ENCODE results near the gene SULT2A1.
"Not testable (repeated sequence)": the region's sequence is repeated elsewhere in the genome, so short reads cannot be mapped to it uniquely, and the experiment has no call there.

SULT2A1 gene

GRCh38 chr19:47860602-47861297 lies 25.4 kb downstream of the SULT2A1 start:
- in situ Hi-C loops (cut with MboI; ENCODE audit: low sequenced_read_pairs), result no loop called here

- in situ Hi-C loops (cut with MboI; ENCODE audit: low sequenced_read_pairs), result not testable (repeated sequence)
Observed at GRCh38 chr19:47859838-47860237, 26.3 kb downstream of the SULT2A1 start.

- in situ Hi-C loops (cut with MboI; ENCODE audit: low sequenced_read_pairs), result not testable (repeated sequence)
Observed at GRCh38 chr19:47858646-47859285, 27.3 kb downstream of the SULT2A1 start, which contains the start of gene TPRX2. Gene TPRX2, plus strand, starts transcription at chr19:47859235. Its CDS starts 12 bp downstream, at chr19:47859247.

DNA sequence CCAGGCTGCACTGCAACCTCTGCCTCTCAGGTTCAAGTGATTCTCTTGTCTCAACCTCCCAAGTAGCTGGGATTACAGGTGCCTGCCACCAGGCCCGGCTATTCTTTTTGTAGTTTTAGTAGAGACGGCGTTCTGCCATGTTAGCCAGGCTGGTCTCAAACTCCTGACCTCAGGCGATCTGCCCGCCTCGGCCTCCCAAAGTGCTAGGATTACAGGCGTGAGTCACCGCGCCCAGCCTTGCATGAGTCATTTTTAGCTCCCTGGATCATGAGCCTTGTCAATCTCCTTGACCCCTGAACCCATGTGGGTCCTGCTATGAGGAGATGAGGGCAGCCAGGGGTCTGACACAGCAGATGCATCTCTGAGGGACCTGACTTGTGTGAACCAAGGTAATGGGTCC lies 27.9 kb downstream of the SULT2A1 start:
- in situ Hi-C loops (cut with MboI; ENCODE audit: low sequenced_read_pairs), result not testable (repeated sequence)

GRCh38 chr19:47854459-47854858 lies 31.7 kb downstream of the SULT2A1 start:
- in situ Hi-C loops (cut with MboI; ENCODE audit: low sequenced_read_pairs), result no loop called here

- in situ Hi-C loops (cut with MboI; ENCODE audit: low sequenced_read_pairs), result no loop called here
Observed at GRCh38 chr19:47853003-47853402, 33.1 kb downstream of the SULT2A1 start.

- in situ Hi-C loops (cut with MboI; ENCODE audit: low sequenced_read_pairs), result no loop called here
Observed at GRCh38 chr19:47848823-47849473, 37.2 kb downstream of the SULT2A1 start.

- in situ Hi-C loops (cut with MboI; ENCODE audit: low sequenced_read_pairs), result no loop called here
Observed at GRCh38 chr19:47848425-47848822, 37.7 kb downstream of the SULT2A1 start.

DNA sequence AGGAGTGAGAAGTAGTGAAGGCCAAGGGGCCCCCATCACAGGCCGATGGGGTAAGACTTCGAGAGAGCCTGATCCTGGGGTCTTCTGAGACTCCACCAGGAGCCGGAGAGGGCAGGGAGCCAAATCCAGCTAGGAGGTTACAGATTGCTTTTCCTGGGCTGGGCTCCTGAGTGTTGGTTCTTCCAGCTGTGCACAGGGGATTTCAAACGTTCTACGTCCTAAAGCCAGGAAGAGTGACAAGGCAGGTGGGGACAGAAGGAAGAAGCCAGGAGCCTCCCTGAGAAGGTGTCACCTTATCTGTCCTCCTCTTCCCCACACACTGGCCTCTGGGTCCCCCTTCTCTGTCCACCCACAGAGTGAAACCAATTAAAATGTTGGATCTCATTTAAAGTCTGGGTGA lies 43.2 kb downstream of the SULT2A1 start:
- in situ Hi-C loops (cut with MboI; ENCODE audit: low sequenced_read_pairs), result no loop called here

DNA sequence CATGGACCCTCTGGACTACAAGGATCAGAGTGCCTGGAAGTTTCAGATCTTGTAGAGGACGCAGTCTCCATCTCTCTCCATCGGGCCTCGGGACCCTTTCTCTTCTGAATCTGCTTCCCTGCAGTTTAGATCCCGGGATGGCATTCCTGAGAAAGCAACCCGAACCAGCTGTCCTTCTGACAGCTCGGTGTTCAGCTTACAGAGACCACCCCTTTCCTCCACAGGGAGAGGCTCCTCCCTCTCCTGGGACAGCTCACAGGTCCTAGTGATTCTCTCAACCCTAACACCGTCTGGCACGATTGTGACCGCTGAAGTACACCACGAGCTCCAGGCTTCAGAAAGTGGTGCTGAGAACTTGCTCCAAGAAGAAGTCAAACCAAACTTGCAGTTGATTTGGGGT lies 46.2 kb downstream of the SULT2A1 start:
- in situ Hi-C loops (cut with MboI; ENCODE audit: low sequenced_read_pairs), result no loop called here

- in situ Hi-C loops (cut with MboI; ENCODE audit: low sequenced_read_pairs), result no loop called here
Observed at GRCh38 chr19:47839411-47839810, 46.7 kb downstream of the SULT2A1 start.

GRCh38 chr19:47836038-47836437 lies 50.1 kb downstream of the SULT2A1 start:
- in situ Hi-C loops (cut with MboI; ENCODE audit: low sequenced_read_pairs), result no loop called here

DNA sequence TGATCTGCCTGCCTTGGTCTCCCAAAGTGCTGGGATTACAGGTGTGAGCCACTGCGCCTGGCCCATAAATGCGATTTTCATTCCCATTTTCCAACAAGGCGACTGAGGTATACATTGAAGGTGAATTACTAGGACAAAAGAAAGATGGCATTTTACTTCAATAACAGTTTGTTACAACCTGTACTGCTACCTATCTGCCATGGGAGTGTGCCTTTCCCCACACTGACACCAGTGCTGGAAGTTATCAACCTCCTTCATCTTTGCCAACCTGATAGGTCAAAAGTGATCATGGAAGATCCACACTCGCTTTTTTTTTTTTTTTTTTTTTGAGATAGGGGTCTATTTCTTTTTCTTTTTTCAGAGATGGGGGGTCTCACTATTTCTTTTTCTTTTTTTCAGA lies 53.4 kb downstream of the SULT2A1 start:
- in situ Hi-C loops (cut with MboI; ENCODE audit: low sequenced_read_pairs), result no loop called here

- in situ Hi-C loops (cut with MboI; ENCODE audit: low sequenced_read_pairs), result no loop called here
Observed at GRCh38 chr19:47826800-47827199, 59.3 kb downstream of the SULT2A1 start.

DNA sequence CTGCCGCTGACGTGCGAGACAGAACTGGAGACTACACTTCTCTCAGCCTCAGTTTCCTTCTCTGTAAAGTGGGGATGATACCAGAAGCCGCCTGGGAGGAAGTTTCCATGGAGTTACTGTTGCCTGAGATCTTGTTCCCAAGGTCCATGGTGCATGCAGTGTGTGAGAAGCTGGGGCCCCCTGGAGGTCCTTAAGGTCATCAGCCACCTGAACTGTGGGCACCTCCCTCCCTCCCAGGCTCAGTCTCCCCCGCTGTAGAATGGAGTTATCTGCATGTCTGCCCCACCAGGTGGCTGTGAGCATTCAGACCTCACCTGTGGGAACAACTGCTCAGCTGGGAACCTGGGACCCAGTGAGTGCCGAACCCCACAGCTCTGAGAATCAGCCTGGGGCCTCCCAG lies 61.7 kb downstream of the SULT2A1 start:
- in situ Hi-C loops (cut with MboI; ENCODE audit: low sequenced_read_pairs), result no loop called here

DNA sequence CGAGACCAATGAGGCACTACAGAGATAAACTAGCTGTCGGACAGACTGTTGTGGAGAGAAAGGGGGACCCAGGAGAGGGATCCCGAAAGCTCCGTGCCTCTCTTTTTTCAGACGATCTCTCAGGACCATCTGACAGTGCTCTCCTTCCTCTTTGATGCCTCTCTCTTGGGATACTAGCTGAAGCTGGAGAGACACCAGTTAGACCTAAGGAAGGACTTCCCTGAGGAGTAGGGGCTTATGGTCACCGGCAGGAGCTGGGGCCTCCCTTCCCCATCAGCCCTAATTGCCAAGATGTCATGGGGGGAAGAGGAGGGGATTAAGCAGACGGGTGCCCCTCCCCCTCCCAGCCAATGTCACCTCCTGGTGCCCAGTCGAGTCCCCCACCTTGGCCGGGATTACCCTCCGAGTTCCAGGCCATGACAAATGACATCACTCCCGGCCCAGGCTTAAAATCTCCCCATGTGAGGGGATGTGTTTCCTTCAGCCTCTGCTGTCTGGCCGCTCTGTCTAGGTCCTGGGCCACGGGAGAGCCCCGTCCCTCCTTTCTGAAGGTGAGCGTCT lies 64.6 kb downstream of the SULT2A1 start, which contains the start of gene CRX:
Gene CRX (plus strand): TSS at position 478 of the 561 bp plus-strand sequence. CDS start 12,507 bp downstream, outside the sequence.
- in situ Hi-C loops (cut with MboI; ENCODE audit: low sequenced_read_pairs), result no loop called here

Measured in hTERT RPE-1 (cell line).